GM12874 (cell line): ENCODE results near the gene STARD3NL.

Source experiments
- TF ChIP-seq, protein P1 (sequence below): IDR thresholded peaks from 2 replicates; pipeline ENCODE4 v1.5.1; 2011; ENCODE audit warnings: low read depth, mild to moderate bottlenecking, control low read depth, low read length, moderate library complexity; ENCODE audit not compliant: insufficient read depth

STARD3NL gene, protein sequence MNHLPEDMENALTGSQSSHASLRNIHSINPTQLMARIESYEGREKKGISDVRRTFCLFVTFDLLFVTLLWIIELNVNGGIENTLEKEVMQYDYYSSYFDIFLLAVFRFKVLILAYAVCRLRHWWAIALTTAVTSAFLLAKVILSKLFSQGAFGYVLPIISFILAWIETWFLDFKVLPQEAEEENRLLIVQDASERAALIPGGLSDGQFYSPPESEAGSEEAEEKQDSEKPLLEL

DNA sequence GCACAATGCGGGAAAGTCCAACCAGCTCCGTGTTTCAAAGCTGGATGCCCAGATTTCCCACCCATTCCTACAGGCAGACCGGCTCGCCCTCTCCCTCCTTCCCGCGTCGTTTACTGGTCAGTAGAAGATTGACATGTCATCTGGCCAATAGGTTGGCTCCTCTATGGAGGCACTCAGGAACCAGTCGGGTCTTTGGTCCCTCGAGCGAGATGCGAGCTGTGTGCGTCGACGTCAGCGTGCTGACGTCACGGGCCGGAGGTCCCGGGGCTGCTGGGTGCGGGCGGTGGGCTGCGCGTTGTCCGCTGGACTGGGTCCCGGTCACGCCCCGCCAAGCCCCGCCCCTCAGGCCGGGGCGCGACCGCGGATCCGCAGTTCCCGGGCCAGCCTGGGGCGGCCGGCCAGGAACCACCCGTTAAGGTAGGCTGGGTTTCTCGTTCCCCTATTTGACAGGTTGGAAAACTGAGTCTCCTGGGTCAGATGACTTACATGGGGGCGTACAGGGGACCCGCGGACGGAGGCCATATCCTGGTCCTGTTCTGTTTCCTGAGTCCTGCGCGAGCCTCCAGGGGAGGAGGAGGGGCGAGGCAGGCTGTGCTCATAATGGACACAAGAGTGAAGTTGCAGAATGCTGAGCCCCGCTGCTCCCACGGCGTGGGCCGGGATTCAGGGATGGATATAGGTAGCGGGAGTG is at the start of gene STARD3NL:
TSS of gene STARD3NL (plus strand) at position 242 of the 691 bp plus-strand sequence. CDS start 29,260 bp downstream, outside the sequence.
- TF ChIP-seq, protein P1, sequence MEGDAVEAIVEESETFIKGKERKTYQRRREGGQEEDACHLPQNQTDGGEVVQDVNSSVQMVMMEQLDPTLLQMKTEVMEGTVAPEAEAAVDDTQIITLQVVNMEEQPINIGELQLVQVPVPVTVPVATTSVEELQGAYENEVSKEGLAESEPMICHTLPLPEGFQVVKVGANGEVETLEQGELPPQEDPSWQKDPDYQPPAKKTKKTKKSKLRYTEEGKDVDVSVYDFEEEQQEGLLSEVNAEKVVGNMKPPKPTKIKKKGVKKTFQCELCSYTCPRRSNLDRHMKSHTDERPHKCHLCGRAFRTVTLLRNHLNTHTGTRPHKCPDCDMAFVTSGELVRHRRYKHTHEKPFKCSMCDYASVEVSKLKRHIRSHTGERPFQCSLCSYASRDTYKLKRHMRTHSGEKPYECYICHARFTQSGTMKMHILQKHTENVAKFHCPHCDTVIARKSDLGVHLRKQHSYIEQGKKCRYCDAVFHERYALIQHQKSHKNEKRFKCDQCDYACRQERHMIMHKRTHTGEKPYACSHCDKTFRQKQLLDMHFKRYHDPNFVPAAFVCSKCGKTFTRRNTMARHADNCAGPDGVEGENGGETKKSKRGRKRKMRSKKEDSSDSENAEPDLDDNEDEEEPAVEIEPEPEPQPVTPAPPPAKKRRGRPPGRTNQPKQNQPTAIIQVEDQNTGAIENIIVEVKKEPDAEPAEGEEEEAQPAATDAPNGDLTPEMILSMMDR = no peak

DNA sequence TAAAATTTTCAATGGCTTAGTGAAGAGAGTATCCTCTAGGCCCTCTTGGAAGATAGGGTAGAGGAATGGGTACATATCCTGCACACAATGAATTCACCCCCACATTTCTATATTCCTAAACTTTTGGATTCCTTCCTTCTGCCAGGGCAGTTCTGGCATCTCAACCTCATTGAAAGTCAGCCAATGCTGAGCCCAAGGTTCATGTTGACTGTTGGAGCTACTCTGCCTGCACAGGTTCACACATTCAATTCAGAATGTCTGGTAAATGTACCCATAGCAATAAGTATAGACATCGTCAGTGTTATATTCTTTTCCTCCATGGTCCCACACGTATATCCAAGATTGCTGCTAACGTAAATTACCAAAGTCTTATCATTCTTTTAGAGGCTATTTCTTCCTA is 48.9 kb upstream of the STARD3NL start:
- TF ChIP-seq, protein P1 = no peak

DNA sequence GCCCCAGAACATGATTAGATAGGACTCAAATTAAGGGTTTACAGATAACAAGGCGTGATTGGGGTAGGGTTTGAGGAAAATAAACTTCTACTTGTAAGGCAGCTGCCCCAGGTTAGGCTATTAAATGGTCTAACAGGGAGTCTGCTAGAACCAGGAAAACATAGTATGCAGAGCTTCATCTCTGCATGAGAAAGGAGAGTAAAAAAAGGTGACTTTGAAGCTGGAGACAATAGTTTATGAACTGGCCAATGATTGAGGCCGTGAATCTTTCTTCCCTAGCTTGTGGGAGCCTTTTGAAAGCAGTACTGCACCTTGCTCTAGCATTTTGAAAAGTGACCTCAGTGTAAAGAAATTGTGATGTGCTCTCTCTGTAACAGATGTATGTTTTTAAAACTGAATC is 48.5 kb upstream of the STARD3NL start:
- TF ChIP-seq, protein P1 = no peak

DNA sequence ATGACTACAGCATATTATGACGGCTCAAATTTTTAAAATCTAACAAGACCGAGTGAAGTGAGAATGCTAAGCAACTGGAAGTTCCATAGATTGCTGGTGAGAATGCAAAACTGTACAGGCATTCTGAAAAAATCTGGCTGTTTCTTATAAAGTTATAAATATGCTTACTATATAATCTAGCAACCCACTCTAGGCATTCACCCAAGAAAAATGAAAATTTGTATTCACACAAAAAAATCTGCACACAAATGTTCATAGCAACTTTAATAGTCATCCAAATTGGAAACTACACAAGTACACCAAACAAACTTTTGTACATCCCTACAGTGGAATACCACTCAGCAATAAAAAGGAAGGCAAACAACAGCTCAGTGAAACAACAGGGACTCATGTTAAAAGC is 39.9 kb upstream of the STARD3NL start:
- TF ChIP-seq, protein P1 = no peak

DNA sequence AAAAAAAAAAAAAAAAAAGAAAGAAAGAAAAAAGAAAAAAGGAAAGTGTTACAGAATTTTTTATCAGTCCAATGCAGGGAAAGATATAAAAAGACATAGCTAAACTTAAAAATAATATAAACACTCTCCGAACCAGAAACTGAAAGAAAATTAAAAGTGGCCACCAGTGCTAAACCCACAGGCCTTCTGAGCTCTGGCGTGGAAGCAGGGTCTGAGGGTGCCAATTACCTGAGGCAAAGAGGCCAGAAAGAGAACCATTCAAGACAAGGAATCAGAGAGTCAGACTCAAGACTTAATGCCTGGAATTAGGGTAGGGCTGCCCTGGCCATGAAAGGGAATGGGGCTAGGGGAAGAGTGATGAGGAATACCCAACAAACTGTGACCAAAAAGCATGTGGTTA is 36.9 kb upstream of the STARD3NL start:
- TF ChIP-seq, protein P1 = no peak

DNA sequence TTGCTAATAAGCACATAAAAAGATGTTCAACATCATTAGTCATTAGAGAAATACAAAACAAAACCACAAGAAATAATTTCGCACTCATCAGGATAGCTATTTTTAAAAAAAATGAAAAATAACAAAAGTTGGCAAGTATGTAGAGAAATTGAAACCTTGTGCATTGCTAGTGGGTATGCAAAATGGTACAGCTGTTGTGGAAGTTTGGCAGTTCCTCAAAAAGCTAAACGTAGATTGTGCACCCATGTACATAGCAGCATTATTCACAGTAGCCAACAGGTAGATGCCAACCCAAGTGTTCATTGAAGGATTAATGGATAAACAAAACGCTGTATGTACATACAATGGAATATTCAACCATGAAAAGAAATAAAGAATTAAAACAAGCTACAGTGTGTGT is 35.3 kb upstream of the STARD3NL start:
- TF ChIP-seq, protein P1 = no peak

DNA sequence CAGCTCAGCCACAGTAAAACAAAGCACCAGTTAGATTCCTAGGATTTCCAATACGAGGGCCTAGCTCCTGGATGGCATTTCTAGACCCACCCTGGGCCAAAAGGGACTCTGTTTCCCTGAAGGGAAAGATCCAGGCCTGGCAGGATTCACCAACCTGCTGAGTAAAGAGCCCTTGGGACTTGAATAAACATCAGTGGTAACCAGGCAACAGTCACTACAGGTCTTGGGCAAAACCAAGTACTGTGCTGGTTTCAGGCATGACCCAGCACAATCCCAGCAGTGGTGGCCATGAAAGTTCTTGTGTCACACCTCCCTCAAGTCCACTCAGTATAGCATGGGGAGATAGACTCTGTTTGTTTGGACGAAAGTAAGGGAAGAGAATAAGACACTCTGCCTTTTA is 31.0 kb upstream of the STARD3NL start:
- TF ChIP-seq, protein P1 = no peak
